ENCODE measurements around the gene CEP78. TPM values are rescaled to one million over a fixed set of nuclear protein-coding genes. Genes with fewer than 3 reads are reported as not detected.

CEP78 gene
- total RNA-seq, 1 experiment from 2014 or later, result 57.8 TPM

GRCh38 chr9:78309066-78309465, 73.2 kb downstream of the CEP78 start:
- Histone ChIP-seq H3K23me2 (ENCODE audit: insufficient read length, low read depth, low read length, poor library complexity, severe bottlenecking) (no peaks in the 10 kb centered on the region), H3K27ac (ENCODE audit: insufficient read length, low read depth, low read length) (no peak overlapping the region), H4K5ac (ENCODE audit: insufficient read length, low read depth, low read length) (no peak overlapping the region), H3K79me2 (ENCODE audit: insufficient read depth, low read length) (0 out of 2 replicates have a peak, but pooled peaks cover 5% of the 10 kb centered on the region), H2BK120ac (ENCODE audit: low read depth, low read length, poor library complexity, severe bottlenecking) (no peak overlapping the region), H4K20me1 (ENCODE audit: control insufficient read depth, insufficient read depth, insufficient read length) (no peaks in the 10 kb centered on the region), H3K9me3 (ENCODE audit: control insufficient read depth, low read depth, low read length) (no peaks in the 10 kb centered on the region), H3K9ac (ENCODE audit: extremely low read depth, insufficient read length, low read length) (no peak overlapping the region), H2BK5ac (ENCODE audit: insufficient read length, low read length) (no peak overlapping the region), H2BK15ac (ENCODE audit: low read depth, low read length) (no peak overlapping the region), H2AK5ac (ENCODE audit: insufficient read length, low read length) (no peak overlapping the region), H3T11ph (ENCODE audit: low read length) (no peak overlapping the region), H3K23ac (ENCODE audit: insufficient read length, low read depth, low read length) (no peak overlapping the region), H3K4me1 (ENCODE audit: insufficient read depth, low read length) (no peaks in the 10 kb centered on the region), H3K4ac (ENCODE audit: low read depth, low read length) (no peak overlapping the region), H2BK12ac (ENCODE audit: insufficient read length, low read depth, low read length) (no peak overlapping the region), H3K18ac (ENCODE audit: insufficient read length, low read depth, low read length) (no peak overlapping the region), H3K56ac (ENCODE audit: insufficient read length, low read depth, low read length) (no peak overlapping the region), H3K27me3 (ENCODE audit: insufficient read depth, low read length) (no peaks in the 10 kb centered on the region), H2BK20ac (ENCODE audit: low read depth, low read length, poor library complexity, severe bottlenecking) (no peak overlapping the region), H4K8ac (replicated peaks; ENCODE audit: insufficient read length, low read depth, low read length) (no peak overlapping the region), H2AFZ (ENCODE audit: low read length) (no peak overlapping the region), H3K14ac (ENCODE audit: insufficient read depth, low read length) (no peak overlapping the region), H4K91ac (ENCODE audit: insufficient read length, low read depth, low read length) (no peak overlapping the region), H3K79me1 (ENCODE audit: insufficient read depth, low read depth, low read length, poor library complexity, severe bottlenecking) (peaks cover 4% of the 10 kb centered on the region), H3K4me2 (ENCODE audit: insufficient read depth, insufficient read length, low read length) (no peak overlapping the region)
- Mint-ChIP-seq H3K36me3 (ENCODE audit: insufficient read depth in 1 of 3, low read depth in 3 of 3) (peaks cover 71 to 94% (median 87%) of the 10 kb centered on the region in 3 experiments), H3K4me1 (peaks cover 0 to 6% of the 10 kb centered on the region in 2 experiments; a peak in 1 of 4 replicates), H3K27ac (peak overlapping the region in 1 of 3 experiments; percentile 15; a peak in 1 of 7 replicates), H3K4me3 (no peak overlapping the region), H3K9me3 (no peaks in the 10 kb centered on the region), H3K27me3 (ENCODE audit: low read depth) (no peaks in the 10 kb centered on the region)
- WGBS (ENCODE audit: extremely low coverage, insufficient read length, low lambda C conversion rate), result no CpG with 5 or more reads among the region's 6 CpGs
- no peak for TF ChIP-seq CTCF (conservative IDR thresholded peaks at IDR 0.05)
- no peak for DNase-seq
